ENCODE data around the gene PACSIN2.

Gene PACSIN2

GRCh38 chr22:43015677-43016042 lies 711 bp upstream of the PACSIN2 start:
- TF ChIP-seq, protein P1, sequence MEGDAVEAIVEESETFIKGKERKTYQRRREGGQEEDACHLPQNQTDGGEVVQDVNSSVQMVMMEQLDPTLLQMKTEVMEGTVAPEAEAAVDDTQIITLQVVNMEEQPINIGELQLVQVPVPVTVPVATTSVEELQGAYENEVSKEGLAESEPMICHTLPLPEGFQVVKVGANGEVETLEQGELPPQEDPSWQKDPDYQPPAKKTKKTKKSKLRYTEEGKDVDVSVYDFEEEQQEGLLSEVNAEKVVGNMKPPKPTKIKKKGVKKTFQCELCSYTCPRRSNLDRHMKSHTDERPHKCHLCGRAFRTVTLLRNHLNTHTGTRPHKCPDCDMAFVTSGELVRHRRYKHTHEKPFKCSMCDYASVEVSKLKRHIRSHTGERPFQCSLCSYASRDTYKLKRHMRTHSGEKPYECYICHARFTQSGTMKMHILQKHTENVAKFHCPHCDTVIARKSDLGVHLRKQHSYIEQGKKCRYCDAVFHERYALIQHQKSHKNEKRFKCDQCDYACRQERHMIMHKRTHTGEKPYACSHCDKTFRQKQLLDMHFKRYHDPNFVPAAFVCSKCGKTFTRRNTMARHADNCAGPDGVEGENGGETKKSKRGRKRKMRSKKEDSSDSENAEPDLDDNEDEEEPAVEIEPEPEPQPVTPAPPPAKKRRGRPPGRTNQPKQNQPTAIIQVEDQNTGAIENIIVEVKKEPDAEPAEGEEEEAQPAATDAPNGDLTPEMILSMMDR (IDR thresholded peaks at IDR 0.05; ENCODE audit: insufficient read depth, low read length, poor library complexity, severe bottlenecking) = no peak
- DNase-seq (ENCODE audit: extremely low read depth, insufficient read length) = no peak

GRCh38 chr22:43014316-43014868 lies 557 bp downstream of the PACSIN2 start:
- TF ChIP-seq, protein P1 (IDR thresholded peaks at IDR 0.05; ENCODE audit: insufficient read depth, low read length, poor library complexity, severe bottlenecking) = no peak
- H3K4me3 ChIP-seq (replicated peaks; ENCODE audit: low read depth, low read length) = peak overlapping the region; percentile 78
- DNase-seq (ENCODE audit: extremely low read depth, insufficient read length) = peak; percentile 66
- H3K36me3 ChIP-seq (ENCODE audit: control insufficient read depth, insufficient read depth, low read length) = no peaks in the 10 kb centered on the region
- no peaks in the 10 kb centered on the region for H3K27me3 ChIP-seq (replicated peaks; ENCODE audit: control insufficient read depth, insufficient read depth, low read length)

More at GRCh38 chr22:43015677-43016042, 711 bp upstream of the PACSIN2 start:
- H3K4me3 ChIP-seq (replicated peaks; ENCODE audit: low read depth, low read length) = peak overlapping the region; percentile 71
- H3K27me3 ChIP-seq (replicated peaks; ENCODE audit: control insufficient read depth, insufficient read depth, low read length) = no peaks in the 10 kb centered on the region
- no peaks in the 10 kb centered on the region for H3K36me3 ChIP-seq (ENCODE audit: control insufficient read depth, insufficient read depth, low read length)

GRCh38 chr22:43013355-43014315 lies 1.3 kb downstream of the PACSIN2 start:
- Histone ChIP-seq H3K27me3 (replicated peaks; ENCODE audit: control insufficient read depth, insufficient read depth, low read length) (no peaks in the 10 kb centered on the region), H3K4me3 (replicated peaks; ENCODE audit: low read depth, low read length) (peak overlapping the region; percentile 78), H3K36me3 (ENCODE audit: control insufficient read depth, insufficient read depth, low read length) (no peaks in the 10 kb centered on the region)
- DNase-seq (ENCODE audit: extremely low read depth, insufficient read length) = no peak
- TF ChIP-seq, protein P1 (IDR thresholded peaks at IDR 0.05; ENCODE audit: insufficient read depth, low read length, poor library complexity, severe bottlenecking) = no peak

GRCh38 chr22:43012390-43012789 lies 2.6 kb downstream of the PACSIN2 start:
- TF ChIP-seq, protein P1 (IDR thresholded peaks at IDR 0.05; ENCODE audit: insufficient read depth, low read length, poor library complexity, severe bottlenecking) = no peak
- no peaks in the 10 kb centered on the region for H3K36me3 ChIP-seq (ENCODE audit: control insufficient read depth, insufficient read depth, low read length)
- no peaks in the 10 kb centered on the region for H3K27me3 ChIP-seq (replicated peaks; ENCODE audit: control insufficient read depth, insufficient read depth, low read length)
- DNase-seq (ENCODE audit: extremely low read depth, insufficient read length) = no peak
- H3K4me3 ChIP-seq (replicated peaks; ENCODE audit: low read depth, low read length) = no peak overlapping the region

DNA sequence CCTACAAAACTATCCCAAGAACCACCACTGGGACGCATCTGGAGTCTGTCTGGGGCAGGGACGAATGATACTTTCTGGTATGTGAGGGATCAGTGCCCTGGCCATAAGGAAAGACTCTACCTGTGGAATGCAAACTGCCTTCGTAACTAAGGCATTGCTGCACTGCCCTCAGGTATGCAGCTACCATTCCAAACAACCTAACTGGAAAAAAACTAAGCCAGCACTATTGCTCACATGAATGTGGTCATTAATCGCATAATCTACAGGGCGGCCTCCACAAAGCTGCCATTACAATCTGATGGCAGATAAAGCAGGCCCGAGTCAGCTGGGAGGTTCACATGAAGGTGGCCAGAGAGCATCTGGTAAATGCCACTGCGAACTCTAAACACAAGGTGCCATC lies 3.9 kb downstream of the PACSIN2 start:
- no peak for DNase-seq (ENCODE audit: extremely low read depth, insufficient read length)
- Histone ChIP-seq H3K36me3 (ENCODE audit: control insufficient read depth, insufficient read depth, low read length) (no peaks in the 10 kb centered on the region), H3K27me3 (replicated peaks; ENCODE audit: control insufficient read depth, insufficient read depth, low read length) (no peaks in the 10 kb centered on the region), H3K4me3 (replicated peaks; ENCODE audit: low read depth, low read length) (no peak overlapping the region)
- TF ChIP-seq, protein P1 (IDR thresholded peaks at IDR 0.05; ENCODE audit: insufficient read depth, low read length, poor library complexity, severe bottlenecking) = no peak
